Neutrophil (primary cell): ENCODE measurements around the gene CDON.

Experiments used
- H3K27ac ChIP-seq: fragments of 200-600 bp; sonication (generic); 2 replicates; pipeline ENCODE4 v1.5.1; 2016; ENCODE audit warnings: mild to moderate bottlenecking, moderate library complexity
- H3K27me3 ChIP-seq: fragments of 200-600 bp; sonication (generic); 2 replicates; pipeline ENCODE4 v1.6.0; 2016; ENCODE audit warnings: mild to moderate bottlenecking
- H3K36me3 ChIP-seq: fragments of 200-600 bp; sonication (generic); 2 replicates; pipeline ENCODE4 v1.5.1; 2017
- H3K4me1 ChIP-seq, 2 experiments: fragments of 200-600 bp in 1 of 2; sonication (generic) in 1 of 2; 1 replicate in 1 of 2; 2 replicates in 1 of 2; pipeline versions ENCODE4 v1.5.1 to v1.6.1; 2013 to 2016; ENCODE audit warnings: low read depth in 1 of 2, low read length in 1 of 2, mild to moderate bottlenecking in 1 of 2, moderate library complexity in 1 of 2; ENCODE audit not compliant: control insufficient read depth in 1 of 2, insufficient read depth in 1 of 2
- H3K4me3 ChIP-seq, 2 experiments: fragments of 200-600 bp in 1 of 2; sonication (generic) in 1 of 2; 1 replicate in 1 of 2; 2 replicates in 1 of 2; pipeline ENCODE4 v1.5.1; 2013 to 2016; ENCODE audit warnings: low read depth in 1 of 2, low read length in 1 of 2, mild to moderate bottlenecking in 1 of 2, moderate library complexity in 1 of 2
- H3K9me3 ChIP-seq: fragments of 200-600 bp; sonication (generic); 2 replicates; pipeline ENCODE4 v1.5.1; 2016
- CTCF ChIP-seq: fragments of 200-600 bp; sonication (generic); IDR thresholded peaks from 2 replicates; pipeline ENCODE4 v1.5.1; 2016; ENCODE audit warnings: antibody characterized with exemption

CDON gene

GRCh38 chr11:125946712-125947418, 115.8 kb downstream of the CDON start:
- no peak overlapping the region for H3K27ac ChIP-seq
- no peaks in the 10 kb centered on the region for H3K36me3 ChIP-seq
- H3K9me3 ChIP-seq: no peaks in the 10 kb centered on the region
- TF ChIP-seq CTCF: no peak
- no peak overlapping the region for H3K4me3 ChIP-seq
- H3K27me3 ChIP-seq: peaks cover 2% of the 10 kb centered on the region
- no peaks in the 10 kb centered on the region for H3K4me1 ChIP-seq

GRCh38 chr11:125945797-125946520, 116.7 kb downstream of the CDON start, which contains the start of gene VSIG10L2:
Gene VSIG10L2, plus strand, starts transcription at chr11:125946044. Its CDS starts 12 bp downstream, at chr11:125946056.
- Histone ChIP-seq H3K4me3 (no peak within 1 kb of the TSS), H3K27ac (no peak within 1 kb of the TSS), H3K9me3 (no peaks in the 10 kb centered on the region), H3K4me1 (no peaks in the 10 kb centered on the region), H3K36me3 (no peaks in the 10 kb centered on the region), H3K27me3 (no peaks in the 10 kb centered on the region)
- TF ChIP-seq CTCF: no peak

- no peak for TF ChIP-seq CTCF
- Histone ChIP-seq H3K9me3 (no peaks in the 10 kb centered on the region), H3K4me1 (no peaks in the 10 kb centered on the region)
Observed at GRCh38 chr11:125945011-125945796, 117.5 kb downstream of the CDON start.

GRCh38 chr11:125944350-125945010, 118.2 kb downstream of the CDON start:
- Histone ChIP-seq H3K9me3 (no peaks in the 10 kb centered on the region), H3K4me3 (no peak overlapping the region), H3K27me3 (no peaks in the 10 kb centered on the region), H3K4me1 (no peaks in the 10 kb centered on the region), H3K27ac (no peak overlapping the region), H3K36me3 (no peaks in the 10 kb centered on the region)
- no peak for TF ChIP-seq CTCF

More at GRCh38 chr11:125945011-125945796, 117.5 kb downstream of the CDON start:
- H3K4me3 ChIP-seq: no peak overlapping the region
- H3K36me3 ChIP-seq: no peaks in the 10 kb centered on the region
- H3K27ac ChIP-seq: no peak overlapping the region
- H3K27me3 ChIP-seq: no peaks in the 10 kb centered on the region

GRCh38 chr11:125943661-125944349, 118.9 kb downstream of the CDON start:
- Histone ChIP-seq H3K9me3 (no peaks in the 10 kb centered on the region), H3K36me3 (no peaks in the 10 kb centered on the region), H3K4me3 (no peak overlapping the region), H3K27me3 (no peaks in the 10 kb centered on the region), H3K4me1 (no peaks in the 10 kb centered on the region), H3K27ac (no peak overlapping the region)
- TF ChIP-seq CTCF: no peak
